Thoracic aorta (tissue), 2 donors: ENCODE measurements around the gene PXDN. TPM values are rescaled to one million over a fixed set of nuclear protein-coding genes. Genes with fewer than 3 reads are reported as not detected.

Source experiments
- ATAC-seq: fragments of 150-250 bp; one replicate; pipeline ENCODE4 v1.8.0; 2017; ENCODE audit warnings: low read depth; ENCODE audit not compliant: insufficient number of reproducible peaks, low FRiP score
- DNase-seq: peaks from one replicate; pipeline ENCODE4 v3.0.0-alpha.2; 2020; ENCODE audit warnings: low spot score
- H3K27ac ChIP-seq, 2 donors: fragments of 200-600 bp; sonication (generic); 1 replicate in 1 of 2; 2 replicates in 1 of 2; pipeline ENCODE4 v1.5.1; 2016; ENCODE audit warnings: mild to moderate bottlenecking in 2 of 2, moderate library complexity in 2 of 2
- H3K27me3 ChIP-seq: fragments of 200-600 bp; sonication (generic); replicated peaks from 2 replicates; pipeline ENCODE4 v1.6.0; 2016; ENCODE audit warnings: mild to moderate bottlenecking; ENCODE audit not compliant: insufficient read depth
- H3K36me3 ChIP-seq: fragments of 200-600 bp; sonication (generic); one replicate; pipeline ENCODE4 v1.5.1; 2016
- H3K4me1 ChIP-seq, 2 donors: fragments of 200-600 bp; sonication (generic); 1 replicate in 1 of 2; 2 replicates in 1 of 2; pipeline versions ENCODE4 v1.5.1 to v1.6.0; 2016; ENCODE audit warnings: low read depth in 2 of 2, mild to moderate bottlenecking in 1 of 2; ENCODE audit not compliant: control insufficient read depth in 1 of 2
- H3K4me3 ChIP-seq: fragments of 200-600 bp; sonication (generic); 2 replicates; pipeline ENCODE4 v1.5.1; 2016; ENCODE audit warnings: mild to moderate bottlenecking
- H3K9me3 ChIP-seq: fragments of 200-600 bp; sonication (generic); 2 replicates; pipeline ENCODE4 v1.5.1; 2016
- CTCF ChIP-seq: fragments of 200-600 bp; sonication (generic); IDR thresholded peaks from one replicate; pipeline ENCODE4 v1.5.1; 2019; ENCODE audit warnings: antibody characterized with exemption
- total RNA-seq, 2 donors: library from RNA; depleted of rRNA; stranded (reverse); fragments of >200 nt; gene quantifications; one replicate each; pipeline versions ENCODE4 v1.1.0 to v1.2.3, GENCODE V29; 2016

Gene PXDN
- total RNA-seq, 2 donors from 2014 or later: 97.5 to 114 TPM

- Histone ChIP-seq H3K36me3 (peaks cover 30% of the 10 kb centered on the region), H3K4me1 (peaks cover 16 to 23% of the 10 kb centered on the region in 2 donors), H3K4me3 (no peak overlapping the region), H3K9me3 (no peaks in the 10 kb centered on the region), H3K27me3 (no peaks in the 10 kb centered on the region), H3K27ac (peak overlapping the region; percentile 27 to 35)
- TF ChIP-seq CTCF: no peak
- DNase-seq (no peak), ATAC-seq (peak; percentile 19)
These were observed 112.3 kb downstream of the PXDN start for GRCh38 chr2:1632002-1632348.

GRCh38 chr2:1631292-1632001 is 112.9 kb downstream of the PXDN start:
- H3K36me3 ChIP-seq: peaks cover 30% of the 10 kb centered on the region
- no peaks in the 10 kb centered on the region for H3K27me3 ChIP-seq
- TF ChIP-seq CTCF: no peak
- no peak for DNase-seq
- peak overlapping the region in 1 of 2 donors; percentile 27 for H3K27ac ChIP-seq
- no peaks in the 10 kb centered on the region for H3K9me3 ChIP-seq
- ATAC-seq: no peak
- peaks cover 16 to 23% of the 10 kb centered on the region in 2 donors for H3K4me1 ChIP-seq
- H3K4me3 ChIP-seq: no peak overlapping the region

GRCh38 chr2:1628893-1629292 is 115.4 kb downstream of the PXDN start:
- Histone ChIP-seq H3K9me3 (no peaks in the 10 kb centered on the region), H3K4me3 (no peak overlapping the region), H3K4me1 (peaks cover 16 to 23% of the 10 kb centered on the region in 2 donors), H3K36me3 (peaks cover 10% of the 10 kb centered on the region), H3K27me3 (no peaks in the 10 kb centered on the region), H3K27ac (peak overlapping the region in 1 of 2 donors; percentile 31)
- peak; percentile 47 for DNase-seq
- peak; percentile 23 for ATAC-seq
- TF ChIP-seq CTCF: no peak

- Histone ChIP-seq H3K9me3 (no peaks in the 10 kb centered on the region), H3K27me3 (no peaks in the 10 kb centered on the region), H3K36me3 (no peaks in the 10 kb centered on the region), H3K4me1 (peaks cover 16 to 23% of the 10 kb centered on the region in 2 donors), H3K27ac (no peak overlapping the region), H3K4me3 (no peak overlapping the region)
- DNase-seq (no peak), ATAC-seq (no peak)
- TF ChIP-seq CTCF: no peak
These were observed 116.5 kb downstream of the PXDN start for GRCh38 chr2:1627628-1628381.

GRCh38 chr2:1626271-1626681 is 118.0 kb downstream of the PXDN start:
- H3K4me3 ChIP-seq: no peak overlapping the region

More at GRCh38 chr2:1626271-1626681, 118.0 kb downstream of the PXDN start:
- Histone ChIP-seq H3K4me1 (peaks cover 9 to 13% of the 10 kb centered on the region in 2 donors), H3K27ac (no peak overlapping the region), H3K27me3 (no peaks in the 10 kb centered on the region), H3K9me3 (no peaks in the 10 kb centered on the region), H3K36me3 (no peaks in the 10 kb centered on the region)
- no peak for TF ChIP-seq CTCF
- DNase-seq: no peak
- no peak for ATAC-seq
